ENCODE results near the gene SDHB.
A peak's percentile ranks its signal among the peaks of the same experiment; 100 is the strongest.

SDHB gene

DNA sequence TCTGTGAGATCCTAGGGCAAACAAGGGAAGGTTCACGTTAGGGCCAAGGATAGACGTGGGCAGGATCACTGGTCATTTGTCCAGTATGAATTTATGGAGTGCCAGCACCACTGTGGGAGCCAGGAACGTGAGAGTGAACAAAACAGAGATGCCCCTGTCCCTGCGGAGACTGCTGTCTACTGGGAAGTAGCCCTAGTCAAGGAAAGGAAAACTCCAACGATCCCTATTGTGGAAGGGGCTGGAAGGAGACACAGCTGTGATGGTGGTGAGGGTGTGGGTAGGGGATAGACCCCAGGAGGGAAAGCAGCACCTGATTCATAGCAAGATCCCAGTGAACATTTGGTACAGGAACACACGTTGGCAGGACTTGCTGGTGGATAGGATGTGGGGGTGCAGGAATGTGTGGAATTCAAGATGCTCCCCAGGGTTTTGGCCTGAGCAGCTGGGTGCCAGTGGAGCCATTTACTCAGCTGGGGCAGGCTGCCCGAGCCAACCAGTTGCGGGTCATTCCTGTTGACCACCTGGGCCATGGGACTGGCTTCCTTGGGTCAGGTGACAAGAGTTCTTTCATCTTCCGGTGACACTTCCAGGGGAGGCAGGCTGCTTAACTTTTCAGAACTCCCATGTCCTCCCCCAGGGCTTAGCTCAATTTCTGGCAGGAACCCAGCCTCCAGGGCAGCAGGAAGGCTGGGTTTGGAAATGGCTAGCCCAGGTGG is 40.9 kb downstream of the SDHB start:
- no peak for DNase-seq (ENCODE audit: low spot score)

DNA sequence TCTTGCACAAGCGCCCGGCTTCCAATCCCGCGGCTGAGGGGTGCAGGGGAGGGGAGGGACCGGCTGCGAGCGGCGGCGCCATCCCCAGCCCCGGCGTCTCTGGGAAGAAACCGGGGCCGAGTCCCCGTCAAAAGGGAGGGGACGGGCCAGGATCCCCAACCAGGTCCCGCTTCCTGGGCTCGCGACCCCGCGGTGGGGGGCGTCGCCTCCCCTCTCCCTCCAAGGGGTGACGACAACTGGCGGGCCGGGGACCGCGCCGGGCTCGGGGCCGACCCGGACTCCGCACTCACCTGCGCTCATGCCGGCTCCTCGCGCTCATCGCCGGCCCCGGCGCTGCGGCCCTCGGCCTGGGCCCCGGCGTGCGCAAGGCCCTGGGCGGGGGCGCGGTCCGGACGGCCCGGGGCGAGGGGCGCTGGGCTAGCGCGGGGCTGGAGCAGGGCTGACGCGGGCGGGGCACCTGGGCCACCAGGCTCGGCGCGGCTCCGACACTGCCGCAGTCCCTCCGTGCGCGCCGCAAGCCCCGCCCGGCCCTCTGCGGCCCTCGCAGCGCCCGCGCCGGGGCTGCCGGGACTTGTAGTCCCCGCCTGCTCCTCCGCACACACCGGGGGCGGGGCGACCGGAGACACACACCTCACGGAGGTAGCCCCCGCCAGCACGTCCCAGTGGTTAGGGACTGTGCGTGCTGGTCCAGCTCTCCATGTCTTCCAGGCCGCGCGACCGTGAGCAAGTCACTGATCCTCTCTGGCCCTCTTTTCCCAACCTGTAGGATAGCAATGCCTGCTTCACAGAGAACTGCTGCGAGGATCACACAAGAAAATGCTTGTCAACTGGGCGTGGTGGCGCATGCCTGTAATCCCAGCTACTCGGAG is 42.2 kb downstream of the SDHB start, which contains the start of gene ATP13A2:
Gene ATP13A2 (minus strand): TSS at position 490 of the 869 bp plus-strand sequence. CDS start 190 bp downstream, at position 300.
- peak; percentile 92 for DNase-seq (ENCODE audit: low spot score)

DNA sequence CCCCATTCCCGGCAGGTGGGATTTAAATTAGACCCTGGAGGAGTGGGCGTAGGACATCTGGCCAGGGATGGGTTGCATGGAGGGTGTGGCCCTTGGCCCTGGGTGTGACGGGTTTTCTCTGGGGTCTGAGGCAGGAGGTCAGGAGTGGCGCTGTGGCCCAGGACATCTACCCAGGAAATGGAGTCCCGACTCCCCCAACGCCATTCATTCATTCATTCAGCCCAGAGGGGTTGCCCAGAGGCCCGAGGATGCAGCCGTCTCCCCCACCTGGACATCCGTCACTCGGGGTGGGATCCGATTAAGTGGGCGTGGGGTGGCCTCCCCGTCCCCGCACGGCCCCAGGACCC is 42.8 kb downstream of the SDHB start:
- no peak for DNase-seq (ENCODE audit: low spot score)

DNA sequence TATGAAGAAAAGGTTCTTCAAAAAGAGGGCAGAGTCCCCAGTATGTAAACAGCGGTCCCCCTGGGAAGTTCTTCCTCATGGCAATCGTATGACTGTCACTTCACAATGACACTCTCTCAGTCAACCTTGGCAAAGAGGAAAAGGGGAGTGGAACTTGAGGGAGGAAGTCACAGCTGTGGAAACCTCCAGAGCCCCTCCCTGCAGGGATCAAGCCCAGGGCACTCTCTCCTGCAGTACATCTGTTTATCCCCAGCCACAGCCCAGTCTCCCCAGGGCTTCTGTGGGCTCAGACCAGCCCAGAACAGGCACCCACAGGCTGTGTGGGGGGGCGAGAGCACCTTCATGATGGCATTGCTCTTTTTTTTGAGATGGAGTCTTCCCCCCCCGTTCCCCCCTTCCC is 44.1 kb downstream of the SDHB start:
- no peak for DNase-seq (ENCODE audit: low spot score)

DNA sequence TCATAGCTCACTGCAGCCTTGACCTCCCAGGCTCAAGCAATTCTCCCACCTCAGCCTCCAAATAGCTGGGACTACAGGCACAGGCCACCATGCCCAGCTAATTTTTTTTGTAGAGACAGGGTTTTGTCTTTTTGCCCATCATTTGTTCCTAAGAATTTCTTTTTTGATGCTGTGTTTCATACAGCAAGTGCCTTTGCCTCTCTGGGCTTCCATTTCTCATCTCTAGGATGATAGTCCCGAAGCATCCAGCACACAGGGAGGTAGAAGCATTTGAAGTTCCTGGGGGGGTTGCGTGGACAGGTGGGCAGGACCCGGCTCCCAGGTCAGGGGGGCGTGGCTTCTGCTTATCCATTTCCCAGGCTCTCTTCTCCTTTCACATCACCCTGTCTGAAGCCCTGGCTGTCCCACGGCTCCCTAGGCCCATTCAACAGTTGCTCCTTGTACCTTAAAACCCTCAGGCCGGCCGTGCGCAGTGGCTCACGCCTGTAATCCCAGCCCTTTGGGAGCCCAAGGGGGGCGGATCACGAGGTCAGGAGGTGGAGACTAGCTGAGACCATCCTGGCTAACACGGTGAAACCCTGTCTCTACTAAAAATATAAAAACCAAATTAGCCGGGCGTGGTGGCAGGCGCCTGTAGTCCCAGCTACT is 45.5 kb downstream of the SDHB start:
- DNase-seq (ENCODE audit: low spot score), result no peak

DNA sequence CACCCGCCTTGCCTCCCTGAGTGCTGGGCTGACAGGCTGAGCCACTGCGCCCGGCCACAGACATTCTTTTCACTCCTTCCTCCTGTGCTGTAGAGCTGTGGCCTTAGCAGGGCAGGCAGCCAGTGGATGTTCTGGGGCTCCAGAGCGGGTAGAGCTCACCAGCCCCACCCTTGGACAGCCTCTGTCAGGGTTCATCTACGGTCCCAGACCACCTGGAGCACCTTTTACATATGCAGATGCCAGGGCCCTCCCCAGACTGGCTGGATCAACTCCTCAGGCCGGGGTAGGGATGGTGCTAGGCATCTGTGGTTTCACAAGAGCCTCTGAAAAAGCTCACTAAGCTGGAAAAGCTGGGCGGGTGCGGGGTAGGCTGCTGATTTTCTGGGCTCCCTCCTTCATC is 46.7 kb downstream of the SDHB start:
- no peak for DNase-seq (ENCODE audit: low spot score)

DNA sequence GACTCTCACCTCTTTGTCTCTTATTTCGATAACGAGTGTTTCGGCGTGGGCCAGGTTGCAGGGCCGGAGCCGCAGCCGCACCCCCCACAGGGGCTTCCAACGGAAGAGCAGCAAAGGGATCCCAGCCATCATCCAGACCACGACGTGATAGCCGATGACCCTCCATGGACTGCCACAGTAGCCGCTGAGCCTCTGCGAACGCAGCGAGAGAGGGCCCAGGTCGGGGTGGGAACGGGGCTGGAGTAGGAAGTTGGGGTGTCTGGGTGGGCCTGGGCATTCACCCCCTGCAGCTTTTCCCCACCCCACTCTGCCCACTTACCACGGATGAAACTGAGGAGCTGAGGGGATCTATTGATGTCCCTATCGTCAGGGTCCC is 48.5 kb downstream of the SDHB start:
- no peak for DNase-seq (ENCODE audit: low spot score)

DNA sequence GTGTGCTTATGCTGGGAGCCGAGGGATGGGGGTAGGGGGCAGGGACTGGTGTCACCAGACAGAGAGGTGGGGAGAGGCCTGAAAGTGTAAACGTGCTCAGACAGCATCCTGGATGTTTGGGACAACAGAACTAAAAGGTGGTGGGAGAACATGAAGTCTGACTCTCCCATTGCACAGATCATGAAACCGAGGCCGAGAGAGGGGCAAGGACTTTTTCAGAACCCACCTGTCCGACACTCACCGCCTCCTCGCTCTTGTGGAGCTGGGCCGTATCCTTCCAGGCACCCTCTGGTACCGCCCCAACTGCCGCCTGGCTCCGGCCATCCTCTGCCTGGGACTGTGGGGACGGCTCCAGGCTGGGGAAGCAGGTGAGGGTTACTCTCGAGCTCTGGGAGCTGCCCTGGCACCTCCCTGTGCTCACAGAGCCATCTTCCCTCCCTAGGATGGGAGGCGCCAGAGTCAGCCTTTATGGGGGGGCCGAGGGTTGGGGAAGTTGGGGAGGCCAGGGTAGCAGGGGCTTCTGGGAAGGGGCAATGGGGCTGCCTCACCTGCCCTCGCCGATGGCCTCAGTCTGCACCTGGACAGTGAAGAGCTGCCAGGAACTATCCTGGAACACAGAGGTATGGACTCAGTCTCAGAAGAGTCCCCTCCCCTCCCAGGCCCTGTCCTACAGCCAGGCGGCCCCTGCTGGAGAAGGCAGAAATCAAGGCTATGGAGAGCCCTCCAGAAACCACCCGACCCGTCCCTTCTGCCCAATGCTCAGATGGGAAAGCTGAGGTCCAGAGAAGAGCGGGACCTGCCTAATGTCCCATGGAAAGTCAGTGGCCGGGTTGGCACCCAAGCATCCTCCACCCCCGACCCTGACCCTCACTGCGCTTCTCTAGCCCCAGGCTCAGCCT is 49.1 kb downstream of the SDHB start:
- DNase-seq (ENCODE audit: low spot score), result no peak

DNA sequence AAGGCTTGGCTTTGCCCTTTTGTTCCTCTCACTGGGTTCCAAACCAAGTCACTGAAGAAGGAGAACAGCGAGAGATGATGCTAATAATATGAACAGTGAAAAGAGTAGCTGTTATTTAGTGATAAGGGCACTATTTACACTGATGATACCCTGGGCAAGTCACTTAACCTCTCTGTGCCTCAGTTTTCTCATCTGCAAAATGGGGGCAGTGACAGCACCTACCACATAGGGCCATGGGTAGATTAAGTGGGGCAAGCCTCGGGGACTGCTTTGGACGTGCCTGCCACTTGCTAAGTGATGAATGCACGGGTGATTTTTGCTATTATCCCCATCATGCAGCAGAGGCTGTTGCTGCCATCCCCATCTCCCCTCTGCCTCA is 51.3 kb downstream of the SDHB start:
- DNase-seq (ENCODE audit: low spot score), result no peak

DNA sequence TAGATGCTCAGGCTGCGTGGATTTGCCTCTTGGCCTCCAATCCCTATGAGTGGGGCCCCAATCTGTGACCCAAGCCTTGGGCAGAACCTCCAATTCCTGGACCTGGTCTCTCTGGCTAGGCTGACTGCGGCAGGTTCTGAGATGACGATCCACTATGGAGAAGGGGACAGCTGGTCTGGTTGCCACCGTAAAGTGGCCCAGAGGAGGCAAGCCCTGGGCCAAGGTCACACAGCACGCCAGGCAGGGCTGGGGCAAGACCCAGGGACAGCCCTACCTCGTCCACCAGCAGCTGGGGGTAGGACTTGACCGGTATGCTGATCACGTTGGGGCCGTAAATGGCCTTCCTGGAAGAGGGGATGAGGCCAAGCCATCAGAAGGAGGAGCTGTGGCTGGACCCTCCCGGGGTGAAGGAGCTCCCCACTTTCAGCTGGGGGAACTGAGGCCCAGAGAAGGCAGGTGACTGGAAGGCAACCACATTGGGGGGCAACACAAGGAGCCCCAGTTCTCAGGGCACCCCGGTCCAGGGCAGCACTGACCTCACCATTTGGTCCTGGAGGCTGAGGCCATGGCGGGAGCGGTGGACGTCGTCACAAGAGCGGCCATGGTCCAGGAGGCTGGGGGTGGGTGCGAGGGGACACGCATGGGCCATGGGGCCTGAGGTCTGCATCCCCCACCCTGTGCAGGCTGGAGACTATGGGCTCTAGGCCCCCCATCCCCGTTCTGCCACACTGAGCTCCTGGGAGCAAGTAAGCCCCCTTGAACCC is 51.9 kb downstream of the SDHB start:
- DNase-seq (ENCODE audit: low spot score), result no peak

DNA sequence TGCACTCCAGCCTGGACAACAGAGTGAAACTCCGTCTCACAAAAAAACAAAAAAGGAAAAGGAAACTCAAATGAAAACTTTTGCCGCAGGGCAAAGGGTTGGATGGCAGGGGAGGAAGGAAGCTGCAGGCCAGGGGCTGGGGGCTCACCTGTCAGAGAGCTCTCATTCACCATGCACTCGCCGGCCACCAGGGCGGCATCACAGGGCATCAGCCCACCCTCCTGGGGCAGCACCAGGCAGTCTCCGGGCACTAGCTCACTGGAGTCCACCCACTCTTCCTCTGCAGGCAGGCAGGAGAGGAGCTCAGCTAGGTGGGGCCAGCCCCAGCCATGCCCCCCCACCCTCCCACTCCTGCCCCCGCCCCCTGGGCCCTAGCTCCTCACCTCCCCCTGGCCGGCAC is 54.0 kb downstream of the SDHB start:
- no peak for DNase-seq (ENCODE audit: low spot score)

DNA sequence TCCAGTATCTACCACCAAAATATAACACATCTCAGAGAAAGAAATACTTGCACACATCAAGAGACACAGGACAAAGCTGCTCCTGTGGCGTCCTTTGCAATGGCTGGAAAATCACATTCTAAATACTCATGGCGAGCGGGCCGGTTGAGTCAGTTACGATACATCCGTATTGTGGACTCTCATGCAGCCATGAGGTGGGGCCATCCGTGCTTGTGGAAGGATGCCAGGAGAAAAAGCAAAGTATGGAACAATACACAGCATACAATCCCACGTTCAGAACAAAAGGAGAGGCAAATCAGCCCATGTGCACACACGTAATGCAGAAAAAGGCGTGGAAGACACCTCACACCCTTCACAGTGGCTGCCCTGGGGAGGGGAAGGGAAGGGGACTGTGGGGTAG is 55.2 kb downstream of the SDHB start:
- DNase-seq (ENCODE audit: low spot score), result no peak

DNA sequence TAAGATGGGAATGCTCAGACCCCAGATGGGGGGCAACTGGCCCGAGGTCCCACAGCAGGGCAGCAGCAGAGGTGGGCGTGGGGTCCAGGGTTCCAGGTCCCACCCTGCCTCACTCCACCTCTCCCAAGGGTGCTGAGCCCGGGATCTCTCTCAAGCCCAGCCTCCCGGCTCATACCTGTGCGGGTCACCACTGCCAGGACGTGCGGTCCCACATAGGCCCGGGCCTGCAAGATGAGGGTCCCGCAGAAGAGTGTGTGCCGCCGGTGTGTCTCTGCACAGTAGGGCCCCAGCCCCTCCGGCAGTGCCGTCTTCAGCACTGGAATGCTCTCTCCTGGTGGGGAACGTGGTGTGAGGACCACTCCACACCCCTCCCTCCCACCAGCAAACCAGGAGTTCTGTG is 57.0 kb downstream of the SDHB start:
- no peak for DNase-seq (ENCODE audit: low spot score)

DNA sequence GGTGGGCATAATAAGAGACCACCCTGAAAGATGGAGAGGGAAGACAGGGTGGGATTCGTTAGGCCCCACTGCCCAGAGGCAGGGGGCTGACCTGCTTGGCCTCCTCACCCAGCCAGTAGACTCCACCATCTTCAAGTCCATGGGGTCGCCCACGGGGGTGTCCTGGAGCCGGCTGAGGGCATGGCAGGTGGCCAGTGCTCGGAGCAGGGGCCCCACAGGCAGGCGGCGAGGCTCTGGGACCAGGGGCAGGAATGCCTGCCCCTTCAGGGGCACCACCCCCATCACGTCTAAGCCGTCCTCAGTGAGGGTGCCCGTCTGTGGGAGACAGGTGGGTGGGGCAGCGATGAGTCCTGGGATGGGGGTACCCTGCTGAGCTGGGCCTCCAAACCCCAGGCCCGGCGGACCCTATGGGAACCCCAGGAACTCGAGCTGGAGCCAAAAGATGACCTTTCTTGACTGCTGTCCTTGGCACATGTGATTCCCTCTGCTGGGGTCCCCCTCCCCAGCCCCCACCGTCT is 60.3 kb downstream of the SDHB start:
- DNase-seq (ENCODE audit: low spot score), result no peak

DNA sequence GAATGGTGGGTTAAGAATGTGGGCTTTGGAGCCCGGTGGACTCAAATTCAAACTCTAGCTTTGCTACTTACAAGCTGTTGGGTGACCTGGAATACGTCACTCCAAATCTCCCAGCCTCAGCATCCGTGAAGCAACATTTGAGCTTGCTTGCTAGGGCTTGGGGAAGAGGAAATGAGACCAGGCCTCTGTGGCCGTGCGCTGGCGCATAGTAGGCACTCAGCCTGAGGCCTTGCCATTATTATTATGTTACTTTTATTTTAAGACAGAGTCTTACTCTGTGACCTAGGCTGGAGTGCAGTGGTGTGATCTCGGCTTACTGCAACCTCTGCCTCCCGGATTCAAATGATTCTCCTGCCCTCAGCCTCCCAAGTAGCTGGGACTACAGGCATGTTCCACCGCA is 61.2 kb downstream of the SDHB start:
- DNase-seq (ENCODE audit: low spot score), result no peak

DNA sequence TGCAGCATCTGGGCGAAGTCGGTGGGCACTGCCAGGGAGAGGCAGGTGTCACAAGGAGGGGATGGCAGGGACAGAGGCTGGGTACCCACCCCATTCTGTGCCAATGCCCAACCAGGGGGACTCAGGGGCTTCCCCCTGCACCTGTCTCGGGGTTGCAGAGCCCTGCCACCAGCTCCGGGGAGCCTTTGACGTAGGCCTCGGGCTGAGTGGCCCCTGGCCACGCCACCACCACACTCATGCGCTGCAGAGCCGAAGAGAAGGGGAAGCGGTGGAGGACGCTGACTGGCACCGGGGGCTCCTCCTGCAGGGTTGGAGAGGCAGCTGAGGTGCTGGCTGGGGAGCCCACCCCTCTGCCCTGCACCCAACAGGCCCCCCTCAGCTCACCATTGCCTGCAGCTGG is 61.7 kb downstream of the SDHB start:
- no peak for DNase-seq (ENCODE audit: low spot score)

DNA sequence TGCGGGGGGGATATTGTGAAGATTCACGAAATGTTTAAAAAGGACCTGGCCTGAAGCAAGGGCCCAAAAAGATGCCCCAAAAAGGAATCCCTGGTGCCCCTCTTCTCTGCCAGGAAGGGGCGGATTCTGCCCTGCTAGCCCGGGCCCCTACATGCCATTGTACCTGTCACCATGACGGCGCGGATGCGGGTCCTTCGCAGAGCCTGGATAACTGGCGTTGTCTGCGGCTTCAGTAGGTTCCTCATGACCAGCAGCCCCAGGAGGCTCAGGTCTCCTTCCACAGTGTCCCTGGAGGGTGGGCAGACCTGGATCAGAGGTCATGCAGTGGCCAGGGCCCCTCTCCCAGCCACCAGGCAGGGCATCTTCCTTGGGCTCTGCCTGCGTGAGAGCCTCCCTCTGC is 62.3 kb downstream of the SDHB start:
- DNase-seq (ENCODE audit: low spot score), result no peak

DNA sequence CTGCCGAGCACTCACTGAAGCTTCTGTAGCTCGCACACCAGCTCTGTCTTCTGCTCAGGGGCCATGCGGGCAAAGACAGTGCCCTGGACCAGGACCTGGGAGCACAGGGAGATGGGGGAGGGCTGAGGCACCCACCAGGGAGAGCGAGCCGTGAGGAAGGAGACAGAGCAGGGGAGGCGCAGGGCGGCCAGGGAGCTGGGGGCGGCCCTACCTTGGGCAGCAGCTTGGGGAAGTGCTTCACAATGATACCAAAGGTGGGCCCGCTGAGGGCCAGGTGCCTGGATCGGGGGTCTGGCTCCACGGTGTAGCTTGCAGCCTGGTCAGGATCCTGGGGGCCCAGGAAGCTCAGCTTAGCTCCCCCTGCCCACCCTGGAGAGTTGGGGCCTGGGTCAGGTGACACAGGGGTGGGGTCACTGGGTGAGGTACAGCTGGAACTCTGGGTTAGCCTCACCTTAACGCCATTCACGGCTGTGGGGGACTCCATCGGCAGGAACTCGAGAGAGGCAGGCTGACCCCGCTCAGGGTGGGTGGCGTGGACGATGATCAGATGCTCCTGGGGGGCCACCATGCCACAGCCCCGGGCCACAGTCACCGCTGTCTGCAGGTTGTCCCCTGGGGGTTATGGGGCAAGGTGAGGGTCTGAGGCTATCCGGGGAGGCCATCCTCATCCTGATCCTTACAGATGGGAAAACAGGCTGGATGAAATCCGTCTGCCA is 64.0 kb downstream of the SDHB start:
- no peak for DNase-seq (ENCODE audit: low spot score)

DNA sequence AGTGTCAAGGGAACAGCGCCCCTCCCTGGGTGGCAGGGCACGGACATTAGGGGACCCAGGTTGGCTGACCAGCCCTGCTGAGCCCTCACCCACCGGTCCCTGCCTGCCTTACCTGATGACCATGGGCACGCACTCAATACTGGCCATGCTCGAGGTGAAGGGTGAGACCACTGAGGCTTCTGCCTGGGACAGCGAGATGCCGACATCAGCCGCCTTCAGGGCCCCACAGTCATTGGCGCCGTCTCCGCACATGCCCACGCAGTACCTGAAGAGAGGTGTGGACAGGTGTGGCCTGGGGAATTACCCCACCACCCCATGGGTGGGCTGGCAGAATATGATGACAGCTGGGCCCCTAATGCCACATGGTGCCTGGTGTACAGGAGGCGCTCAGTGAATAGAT is 65.6 kb downstream of the SDHB start:
- no peak for DNase-seq (ENCODE audit: low spot score)

DNA sequence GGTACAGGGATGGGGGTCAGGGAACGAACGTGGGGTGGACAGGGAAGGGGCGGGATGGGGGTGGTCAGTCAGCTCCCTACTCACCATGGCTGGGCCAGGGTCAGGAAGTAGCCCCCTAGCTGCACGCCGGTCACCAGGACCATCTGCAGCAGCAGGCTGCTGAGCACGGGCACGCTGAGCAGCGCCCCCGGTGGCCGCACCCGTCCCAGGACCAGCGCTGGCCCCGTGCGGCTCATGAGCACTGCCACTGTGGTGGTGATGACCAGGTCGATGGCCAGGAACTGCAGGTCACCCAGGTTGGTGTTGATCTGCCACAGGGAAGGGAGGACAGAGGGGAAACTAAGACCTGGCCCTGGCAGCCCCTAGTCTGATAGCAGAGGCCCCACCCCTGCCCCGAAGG is 66.9 kb downstream of the SDHB start:
- DNase-seq (ENCODE audit: low spot score), result no peak
